Upper lobe of right lung (tissue), 1 donor: Measurements from ENCODE around the gene TARBP2. TPM values are rescaled to one million over a fixed set of nuclear protein-coding genes. Genes with fewer than 3 reads are reported as not detected.

ENCODE experiments used
- ATAC-seq: fragments of 200-7000 bp; cut with Tn5 transposase; one replicate; pipeline ENCODE4 v1.9.1; 2020; ENCODE audit warnings: mild to moderate bottlenecking, moderate library complexity
- DNase-seq: peaks from one replicate; pipeline ENCODE4 v3.0.0-alpha.2; 2020
- H3K27ac ChIP-seq: fragments of 200-600 bp; one replicate; pipeline ENCODE4 v1.8.0; 2022
- H3K27me3 ChIP-seq: fragments of 200-600 bp; one replicate; pipeline ENCODE4 v1.8.0; 2022; ENCODE audit warnings: mild to moderate bottlenecking
- H3K36me3 ChIP-seq: fragments of 200-600 bp; one replicate; pipeline ENCODE4 v1.8.0; 2022
- H3K4me1 ChIP-seq: fragments of 200-600 bp; one replicate; pipeline ENCODE4 v1.8.0; 2022
- H3K4me3 ChIP-seq: fragments of 200-600 bp; one replicate; pipeline ENCODE4 v1.8.0; 2022; ENCODE audit warnings: mild to moderate bottlenecking
- H3K9me3 ChIP-seq: fragments of 200-600 bp; one replicate; pipeline ENCODE4 v1.8.0; 2022
- intact Hi-C: fragments of 100-400 bp; cut with DNase I; formaldehyde crosslinking; loops from one replicate; pipeline ENCODE4 v1.11.0; 2022
- total RNA-seq: library from RNA; stranded (reverse); fragmentation: NEBNext Ultra II Directional; extraction: Animal tissue kit (Norgen Biotek cat#: 25700); gene quantifications from one replicate; pipeline ENCODE4 v1.2.1, GENCODE V29; 2021
- TF ChIP-seq, protein P1 (sequence below): fragments of 200-600 bp; IDR thresholded peaks from one replicate; pipeline ENCODE4 v1.8.0; 2022; ENCODE audit warnings: antibody characterized with exemption
- donor health status: DM: no; HTN: yes; CAD: no; lungs with severe emphysema.

The TARBP2 gene
- total RNA-seq, 1 donor from 2014 or later = 33.1 TPM

DNA sequence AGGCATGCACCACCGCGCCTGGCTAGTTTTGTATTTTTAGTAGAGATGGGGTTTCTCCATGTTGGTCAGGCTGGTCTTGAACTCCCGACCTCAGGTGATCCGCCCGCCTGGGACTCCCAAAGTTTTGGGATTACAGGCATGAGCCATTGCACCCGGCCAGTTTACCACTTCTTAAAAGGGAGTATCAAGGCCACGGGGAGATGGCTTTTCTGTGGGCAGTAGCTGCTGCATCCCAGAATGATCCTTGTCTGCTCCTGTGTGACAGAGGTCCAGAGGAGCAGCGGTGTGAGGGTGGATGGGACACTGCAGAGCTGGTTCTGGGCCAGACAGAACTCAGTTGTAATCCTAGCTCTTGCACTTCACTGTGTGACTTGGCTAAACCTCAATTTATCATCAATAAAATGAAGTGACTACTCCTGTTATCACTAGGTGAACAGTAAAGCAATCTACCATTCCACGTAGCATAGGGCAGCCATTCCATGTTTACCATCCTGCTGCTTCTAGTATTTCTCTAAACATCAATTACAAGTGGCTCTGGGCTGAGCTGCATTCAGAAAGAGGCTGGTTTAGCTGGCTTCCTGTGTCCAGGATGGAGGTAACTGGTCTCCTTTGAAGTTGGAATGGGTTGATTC lies 9.2 kb downstream of the TARBP2 start:
- Histone ChIP-seq H3K4me3 (no peak overlapping the region), H3K27me3 (no peaks in the 10 kb centered on the region), H3K36me3 (peaks cover 64% of the 10 kb centered on the region), H3K27ac (no peak overlapping the region), H3K9me3 (no peaks in the 10 kb centered on the region), H3K4me1 (peaks cover 16% of the 10 kb centered on the region)
- ATAC-seq = no peak
- intact Hi-C loops = no loop called here
- TF ChIP-seq, protein P1, sequence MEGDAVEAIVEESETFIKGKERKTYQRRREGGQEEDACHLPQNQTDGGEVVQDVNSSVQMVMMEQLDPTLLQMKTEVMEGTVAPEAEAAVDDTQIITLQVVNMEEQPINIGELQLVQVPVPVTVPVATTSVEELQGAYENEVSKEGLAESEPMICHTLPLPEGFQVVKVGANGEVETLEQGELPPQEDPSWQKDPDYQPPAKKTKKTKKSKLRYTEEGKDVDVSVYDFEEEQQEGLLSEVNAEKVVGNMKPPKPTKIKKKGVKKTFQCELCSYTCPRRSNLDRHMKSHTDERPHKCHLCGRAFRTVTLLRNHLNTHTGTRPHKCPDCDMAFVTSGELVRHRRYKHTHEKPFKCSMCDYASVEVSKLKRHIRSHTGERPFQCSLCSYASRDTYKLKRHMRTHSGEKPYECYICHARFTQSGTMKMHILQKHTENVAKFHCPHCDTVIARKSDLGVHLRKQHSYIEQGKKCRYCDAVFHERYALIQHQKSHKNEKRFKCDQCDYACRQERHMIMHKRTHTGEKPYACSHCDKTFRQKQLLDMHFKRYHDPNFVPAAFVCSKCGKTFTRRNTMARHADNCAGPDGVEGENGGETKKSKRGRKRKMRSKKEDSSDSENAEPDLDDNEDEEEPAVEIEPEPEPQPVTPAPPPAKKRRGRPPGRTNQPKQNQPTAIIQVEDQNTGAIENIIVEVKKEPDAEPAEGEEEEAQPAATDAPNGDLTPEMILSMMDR = no peak
- DNase-seq = peak; percentile 25

DNA sequence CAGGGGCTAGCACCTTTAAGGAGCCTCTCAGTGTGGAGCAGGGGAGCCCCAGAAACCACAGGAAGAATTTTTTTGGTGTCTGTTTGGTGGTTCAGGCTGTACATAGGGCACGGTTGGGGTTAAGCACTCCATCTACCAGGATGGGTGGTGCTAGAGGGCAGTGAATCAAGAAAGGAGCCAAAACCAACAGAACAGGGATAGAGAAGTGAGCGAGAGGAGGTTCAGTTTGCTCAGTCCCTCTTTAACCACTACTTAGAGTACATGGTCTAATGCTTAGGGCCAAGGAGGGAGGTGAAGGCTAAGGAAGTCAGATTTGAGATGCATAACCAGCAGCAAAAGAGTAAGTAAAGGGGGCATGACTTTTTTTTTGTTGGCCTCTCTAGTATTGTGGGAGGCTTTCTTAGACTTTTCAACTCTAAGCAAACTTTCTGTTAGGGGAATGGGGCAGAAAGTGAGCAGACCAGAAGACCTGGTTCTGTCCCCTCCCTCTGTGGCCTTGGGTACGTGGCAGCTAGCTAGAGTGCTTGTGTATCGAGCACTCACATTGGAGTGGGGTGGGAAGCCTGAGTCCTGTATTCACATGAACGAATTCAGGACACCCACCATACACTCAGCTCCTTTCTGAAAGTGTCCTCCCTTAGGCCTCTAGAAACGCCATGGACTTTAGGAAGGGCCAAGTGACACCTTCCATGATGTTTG lies 12.8 kb downstream of the TARBP2 start:
- Histone ChIP-seq H3K9me3 (no peaks in the 10 kb centered on the region), H3K27me3 (no peaks in the 10 kb centered on the region), H3K4me3 (peak overlapping the region; percentile 39), H3K36me3 (peaks cover 82% of the 10 kb centered on the region), H3K27ac (peak overlapping the region; percentile 73), H3K4me1 (peaks cover 9% of the 10 kb centered on the region)
- TF ChIP-seq, protein P1 = no peak
- ATAC-seq = peak; percentile 85
- intact Hi-C loops = no loop called here
- DNase-seq = peak; percentile 33

DNA sequence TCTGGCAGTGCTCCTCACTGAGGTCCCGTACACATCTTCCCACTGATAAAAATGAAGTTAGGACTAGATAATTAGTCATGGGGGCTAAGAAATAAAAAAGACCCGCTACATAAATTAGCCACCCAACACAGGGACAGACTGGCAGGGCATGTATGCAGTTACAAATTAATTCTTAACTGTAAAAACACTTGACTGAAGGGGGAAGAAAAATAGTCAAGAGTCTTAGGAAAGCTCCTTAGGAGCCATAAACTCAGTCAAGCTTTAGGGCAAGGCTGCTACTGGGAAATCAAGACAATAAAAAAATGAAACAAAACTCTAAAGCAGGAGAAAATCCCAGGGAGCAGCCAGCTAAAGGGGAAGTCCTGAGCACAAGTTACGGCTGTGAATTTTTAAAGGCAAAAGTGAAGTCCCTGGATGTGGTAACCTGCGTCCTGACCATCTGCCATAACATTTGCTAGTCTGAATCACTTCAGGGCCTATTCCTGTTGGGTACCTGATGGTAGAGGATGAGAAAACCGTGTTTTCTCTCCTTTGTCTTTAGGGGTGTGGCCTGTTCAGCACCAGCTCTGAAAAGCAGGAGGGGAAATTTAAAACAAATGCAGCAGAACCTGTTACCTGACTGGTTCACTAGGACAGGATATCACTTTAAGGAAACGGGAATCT lies 13.7 kb downstream of the TARBP2 start:
- Histone ChIP-seq H3K27ac (peak overlapping the region; percentile 73), H3K4me1 (peaks cover 7% of the 10 kb centered on the region), H3K27me3 (no peaks in the 10 kb centered on the region), H3K36me3 (peaks cover 91% of the 10 kb centered on the region), H3K4me3 (peak overlapping the region; percentile 39), H3K9me3 (no peaks in the 10 kb centered on the region)
- TF ChIP-seq, protein P1 = no peak
- peak; percentile 39 for ATAC-seq
- DNase-seq = no peak
- intact Hi-C loops = no loop called here

DNA sequence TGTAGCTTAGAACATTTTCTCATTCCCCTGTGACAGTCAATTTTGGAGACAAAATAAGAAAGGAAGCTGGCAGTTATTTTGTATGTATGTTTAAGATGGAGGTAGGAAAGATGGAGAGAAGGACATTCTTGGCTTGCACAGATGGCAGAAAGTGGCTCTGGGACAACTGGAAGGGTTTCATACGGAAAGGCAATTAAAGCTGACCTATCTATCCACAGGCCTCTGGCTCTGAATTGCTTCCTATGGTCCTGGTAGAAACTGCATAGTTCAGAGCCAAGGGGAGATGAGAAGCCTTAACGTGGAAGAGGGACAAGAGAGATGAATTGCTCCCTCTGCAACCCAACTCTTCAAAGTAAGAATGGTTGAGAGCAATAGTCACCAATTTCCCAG lies 14.2 kb downstream of the TARBP2 start:
- H3K27me3 ChIP-seq = no peaks in the 10 kb centered on the region
- H3K9me3 ChIP-seq = no peaks in the 10 kb centered on the region
- no peak for ATAC-seq
- intact Hi-C loops = no loop called here
- H3K36me3 ChIP-seq = peaks cover 96% of the 10 kb centered on the region
- peak overlapping the region; percentile 6 for H3K27ac ChIP-seq
- H3K4me3 ChIP-seq = peak overlapping the region; percentile 39
- TF ChIP-seq, protein P1 = no peak
- H3K4me1 ChIP-seq = peaks cover 7% of the 10 kb centered on the region
- no peak for DNase-seq

DNA sequence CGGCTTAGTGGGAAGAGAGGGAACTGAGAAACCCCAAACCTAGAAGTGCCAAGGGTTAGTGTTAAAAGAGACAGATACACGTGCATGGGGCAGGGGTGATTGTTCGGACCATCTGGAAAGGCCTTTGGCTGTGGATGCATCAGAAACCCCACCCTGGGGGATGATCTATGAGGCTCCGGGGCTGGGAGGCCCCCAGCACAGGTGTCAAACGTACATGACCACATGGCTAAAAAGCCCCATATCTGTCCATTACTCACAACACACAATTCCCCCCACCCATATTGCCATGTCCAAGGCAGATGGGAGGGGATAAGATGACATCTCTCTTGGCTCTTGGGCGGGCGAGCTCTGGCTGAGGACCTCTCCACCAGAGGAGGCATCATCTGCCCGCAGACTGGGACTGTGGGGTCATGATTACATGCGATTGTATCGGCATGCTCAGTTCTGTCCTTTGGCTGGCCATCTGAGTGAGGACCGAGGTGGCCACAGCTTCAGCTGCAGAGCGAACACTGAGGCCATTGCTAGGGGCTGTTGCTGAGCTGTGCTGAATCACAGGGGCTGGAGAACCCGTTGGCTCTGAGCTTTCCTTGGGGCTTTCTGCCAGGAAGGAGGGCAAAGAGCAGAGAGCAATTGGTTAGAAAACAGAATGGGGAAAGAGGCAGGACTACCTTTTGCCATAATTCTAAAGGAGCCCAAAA lies 15.8 kb downstream of the TARBP2 start:
- peaks cover 7% of the 10 kb centered on the region for H3K4me1 ChIP-seq
- DNase-seq = peak; percentile 53

More for the DNA sequence above, 15.8 kb downstream of the TARBP2 start:
- TF ChIP-seq, protein P1 = no peak
- H3K4me3 ChIP-seq = no peak overlapping the region
- H3K27me3 ChIP-seq = no peaks in the 10 kb centered on the region
- no peaks in the 10 kb centered on the region for H3K9me3 ChIP-seq
- H3K36me3 ChIP-seq = peaks cover 99% of the 10 kb centered on the region
- H3K27ac ChIP-seq = no peak overlapping the region
- no peak for ATAC-seq
- intact Hi-C loops = no loop called here
